Loucy (cell line): Measurements from ENCODE around the gene TMEM117.

Experiments used
- H2AFZ ChIP-seq: fragments of 200-600 bp; sonication (generic); 2 replicates; pipeline ENCODE4 v1.6.0; 2016; ENCODE audit warnings: antibody characterized with exemption, mild to moderate bottlenecking, low read length, moderate library complexity
- H3F3A ChIP-seq: fragments of 200-600 bp; 2 replicates; pipeline ENCODE4 v1.6.0; 2016; ENCODE audit warnings: antibody characterized with exemption, low read depth, mild to moderate bottlenecking
- H3K27me3 ChIP-seq: fragments of 200-600 bp; sonication (generic); 2 replicates; pipeline ENCODE4 v1.6.1; 2014; ENCODE audit warnings: low read length, mild to moderate bottlenecking; ENCODE audit not compliant: insufficient read depth, poor library complexity, severe bottlenecking
- H3K36me3 ChIP-seq: fragments of 200-600 bp; sonication (generic); 2 replicates; pipeline ENCODE4 v1.6.1; 2016; ENCODE audit warnings: low read length; ENCODE audit not compliant: insufficient read depth
- H3K4me1 ChIP-seq: fragments of 200-600 bp; sonication (generic); 2 replicates; pipeline ENCODE4 v1.5.1; 2014; ENCODE audit warnings: low read length, mild to moderate bottlenecking; ENCODE audit not compliant: insufficient read depth, poor library complexity, severe bottlenecking
- H3K4me2 ChIP-seq: fragments of 200-600 bp; sonication (generic); 2 replicates; pipeline ENCODE4 v1.6.0; 2014; ENCODE audit warnings: antibody characterized with exemption, low read length, low read depth, mild to moderate bottlenecking; ENCODE audit not compliant: poor library complexity, severe bottlenecking
- H3K4me3 ChIP-seq: fragments of 200-600 bp; sonication (generic); 2 replicates; pipeline ENCODE4 v1.5.1; 2014; ENCODE audit warnings: low read length, mild to moderate bottlenecking, mixed read lengths; ENCODE audit not compliant: poor library complexity, severe bottlenecking
- H3K79me2 ChIP-seq: fragments of 200-600 bp; sonication (generic); 2 replicates; pipeline ENCODE4 v1.6.1; 2014; ENCODE audit warnings: low read length; ENCODE audit not compliant: insufficient read depth
- H3K9ac ChIP-seq: fragments of 200-600 bp; sonication (generic); 2 replicates; pipeline ENCODE4 v1.6.0; 2014; ENCODE audit warnings: mild to moderate bottlenecking, low read depth, low read length, moderate library complexity; ENCODE audit not compliant: poor library complexity, severe bottlenecking
- H3K9me2 ChIP-seq: fragments of 200-600 bp; sonication (generic); replicated peaks from 2 replicates; pipeline ENCODE4 v1.6.1; 2016; ENCODE audit warnings: low read depth, low read length, mixed read lengths
- H3K9me3 ChIP-seq: fragments of 200-600 bp; sonication (generic); 2 replicates; pipeline ENCODE4 v1.6.1; 2014; ENCODE audit warnings: mild to moderate bottlenecking, antibody characterized with exemption, low read length, low read depth; ENCODE audit not compliant: insufficient read depth
- H4K20me1 ChIP-seq: fragments of 200-600 bp; sonication (generic); 2 replicates; pipeline ENCODE4 v1.6.0; 2014; ENCODE audit warnings: antibody characterized with exemption, low read length, mild to moderate bottlenecking; ENCODE audit not compliant: insufficient read depth, poor library complexity, severe bottlenecking
- EZH2phosphoT487 ChIP-seq: fragments of 200-600 bp; IDR thresholded peaks from 2 replicates; pipeline ENCODE4 v1.6.1; 2018; ENCODE audit warnings: antibody characterized with exemption, mild to moderate bottlenecking, moderate library complexity, borderline replicate concordance
- TF ChIP-seq, protein P1 (sequence below): fragments of 200-600 bp; sonication (generic); conservative IDR thresholded peaks from 2 replicates; pipeline ENCODE4 v1.5.1; 2014; ENCODE audit warnings: mild to moderate bottlenecking, antibody characterized with exemption, low read length

TMEM117 gene

DNA sequence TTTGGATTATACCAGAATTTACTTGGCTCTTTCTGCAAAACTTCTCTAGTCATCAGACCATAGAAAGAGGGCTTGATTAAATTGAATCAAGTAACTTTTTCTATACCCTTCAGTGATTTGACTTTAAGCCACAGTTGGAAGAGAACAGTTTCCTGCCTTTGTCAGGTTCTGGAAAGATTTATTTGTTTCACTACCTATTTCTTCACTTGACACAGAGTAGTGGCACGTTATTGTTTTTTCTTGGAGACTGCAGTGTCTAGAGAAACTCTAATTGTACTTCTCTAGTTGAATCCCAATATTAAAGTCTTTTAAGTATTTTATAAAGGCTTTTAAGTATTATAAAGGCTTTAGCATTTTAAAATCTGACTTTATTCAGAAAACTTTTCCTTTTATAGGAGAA lies 138.1 kb downstream of the TMEM117 start:
- no peaks in the 10 kb centered on the region for H3K4me1 ChIP-seq
- no peaks in the 10 kb centered on the region for H3K9me2 ChIP-seq
- no peaks in the 10 kb centered on the region for H3K27me3 ChIP-seq
- no peaks in the 10 kb centered on the region for H4K20me1 ChIP-seq
- H3F3A ChIP-seq = no peaks in the 10 kb centered on the region
- H3K4me2 ChIP-seq = no peak overlapping the region
- H3K9me3 ChIP-seq = no peaks in the 10 kb centered on the region
- no peaks in the 10 kb centered on the region for H3K79me2 ChIP-seq
- H3K36me3 ChIP-seq = no peaks in the 10 kb centered on the region
- no peak overlapping the region for H2AFZ ChIP-seq
- no peak overlapping the region for H3K9ac ChIP-seq
- TF ChIP-seq, protein P1, sequence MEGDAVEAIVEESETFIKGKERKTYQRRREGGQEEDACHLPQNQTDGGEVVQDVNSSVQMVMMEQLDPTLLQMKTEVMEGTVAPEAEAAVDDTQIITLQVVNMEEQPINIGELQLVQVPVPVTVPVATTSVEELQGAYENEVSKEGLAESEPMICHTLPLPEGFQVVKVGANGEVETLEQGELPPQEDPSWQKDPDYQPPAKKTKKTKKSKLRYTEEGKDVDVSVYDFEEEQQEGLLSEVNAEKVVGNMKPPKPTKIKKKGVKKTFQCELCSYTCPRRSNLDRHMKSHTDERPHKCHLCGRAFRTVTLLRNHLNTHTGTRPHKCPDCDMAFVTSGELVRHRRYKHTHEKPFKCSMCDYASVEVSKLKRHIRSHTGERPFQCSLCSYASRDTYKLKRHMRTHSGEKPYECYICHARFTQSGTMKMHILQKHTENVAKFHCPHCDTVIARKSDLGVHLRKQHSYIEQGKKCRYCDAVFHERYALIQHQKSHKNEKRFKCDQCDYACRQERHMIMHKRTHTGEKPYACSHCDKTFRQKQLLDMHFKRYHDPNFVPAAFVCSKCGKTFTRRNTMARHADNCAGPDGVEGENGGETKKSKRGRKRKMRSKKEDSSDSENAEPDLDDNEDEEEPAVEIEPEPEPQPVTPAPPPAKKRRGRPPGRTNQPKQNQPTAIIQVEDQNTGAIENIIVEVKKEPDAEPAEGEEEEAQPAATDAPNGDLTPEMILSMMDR = no peak
- TF ChIP-seq EZH2phosphoT487 = no peak
- H3K4me3 ChIP-seq = no peak overlapping the region

- H3K9me2 ChIP-seq = no peaks in the 10 kb centered on the region
- no peaks in the 10 kb centered on the region for H3K27me3 ChIP-seq
Measured at GRCh38 chr12:43976027-43976426, 140.1 kb downstream of the TMEM117 start.

GRCh38 chr12:43978556-43978955 lies 142.7 kb downstream of the TMEM117 start:
- H3K9me3 ChIP-seq = 0 out of 2 replicates have a peak, but pooled peaks cover 4% of the 10 kb centered on the region
- H4K20me1 ChIP-seq = no peaks in the 10 kb centered on the region
- no peaks in the 10 kb centered on the region for H3F3A ChIP-seq
- H3K4me3 ChIP-seq = no peak overlapping the region
- H2AFZ ChIP-seq = no peak overlapping the region
- H3K9ac ChIP-seq = no peak overlapping the region
- no peaks in the 10 kb centered on the region for H3K27me3 ChIP-seq
- no peaks in the 10 kb centered on the region for H3K79me2 ChIP-seq
- TF ChIP-seq, protein P1 = no peak
- no peak for TF ChIP-seq EZH2phosphoT487
- H3K4me2 ChIP-seq = no peak overlapping the region
- H3K4me1 ChIP-seq = no peaks in the 10 kb centered on the region
- no peaks in the 10 kb centered on the region for H3K36me3 ChIP-seq
- H3K9me2 ChIP-seq = no peaks in the 10 kb centered on the region

More at GRCh38 chr12:43976027-43976426, 140.1 kb downstream of the TMEM117 start:
- H3K9ac ChIP-seq = no peak overlapping the region
- no peak overlapping the region for H2AFZ ChIP-seq
- 0 out of 2 replicates have a peak, but pooled peaks cover 4% of the 10 kb centered on the region for H3K9me3 ChIP-seq
- no peak overlapping the region for H3K4me3 ChIP-seq
- no peaks in the 10 kb centered on the region for H3F3A ChIP-seq
- H3K4me2 ChIP-seq = no peak overlapping the region
- H3K36me3 ChIP-seq = no peaks in the 10 kb centered on the region
- H3K4me1 ChIP-seq = no peaks in the 10 kb centered on the region
- TF ChIP-seq, protein P1 = no peak
- no peak for TF ChIP-seq EZH2phosphoT487
- H3K79me2 ChIP-seq = no peaks in the 10 kb centered on the region
- H4K20me1 ChIP-seq = no peaks in the 10 kb centered on the region
